Prostate gland (tissue), 2 donors: ENCODE data around the gene ITPR2.

Experiments
- CTCF ChIP-seq, 4 experiments: fragments of 200-600 bp in 2 of 4; fragments of 450-650 bp in 2 of 4; sonication (generic) in 2 of 4; IDR thresholded peaks; 1 replicate in 3 of 4; 2 replicates in 1 of 4; pipeline ENCODE4 v1.5.1; 2016 to 2019; ENCODE audit warnings: antibody characterized with exemption in 4 of 4, mild to moderate bottlenecking in 2 of 4, moderate library complexity in 2 of 4
- POLR2A ChIP-seq: fragments of 450-650 bp; IDR thresholded peaks from one replicate; pipeline ENCODE4 v1.6.1; 2016; ENCODE audit warnings: antibody characterized with exemption, mild to moderate bottlenecking
- POLR2AphosphoS5 ChIP-seq: sonication (generic); formaldehyde crosslinking; IDR thresholded peaks from one replicate; pipeline ENCODE4 v1.6.1; 2017; ENCODE audit warnings: antibody characterized with exemption

GRCh38 chr12:26869104-26869494 is 36.1 kb upstream of the ITPR2 start:
- TF ChIP-seq CTCF (IDR thresholded peaks at IDR 0.05) (no peak), POLR2AphosphoS5 (no peak), POLR2A (no peak)
